Central memory CD8-positive, alpha-beta T cell (primary cell): ENCODE measurements around the gene SIGLEC7.
"Not testable (repeated sequence)": the region's sequence is repeated elsewhere in the genome, so short reads cannot be mapped to it uniquely, and the experiment has no call there.

ENCODE experiments used
- ATAC-seq: fragments of 150-1000 bp; cut with Tn5 transposase; replicated peaks from 2 replicates; pipeline ENCODE4 v1.10.0; 2022; ENCODE audit warnings: mild to moderate bottlenecking, moderate FRiP score, moderate number of reproducible peaks; ENCODE audit not compliant: poor library complexity, severe bottlenecking; ENCODE audit errors: extremely low read depth
- DNase-seq, 2 donors: peaks; one replicate each; pipeline ENCODE4 v3.0.0; 2021; ENCODE audit warnings: low spot score in 2 of 2
- H3K27ac Mint-ChIP-seq: one replicate; pipeline ENCODE4 v1.8.0; 2022; ENCODE audit warnings: low read depth, mild to moderate bottlenecking, moderate library complexity, mixed read lengths
- H3K27me3 Mint-ChIP-seq: one replicate; pipeline ENCODE4 v1.8.0; 2022; ENCODE audit warnings: mixed read lengths
- H3K36me3 Mint-ChIP-seq: one replicate; pipeline ENCODE4 v1.8.0; 2022; ENCODE audit warnings: mild to moderate bottlenecking, moderate library complexity, mixed read lengths; ENCODE audit not compliant: insufficient read depth
- H3K4me1 Mint-ChIP-seq: one replicate; pipeline ENCODE4 v1.8.0; 2022; ENCODE audit warnings: mixed read lengths
- H3K4me3 Mint-ChIP-seq: one replicate; pipeline ENCODE4 v1.8.0; 2022; ENCODE audit warnings: mild to moderate bottlenecking, moderate library complexity, mixed read lengths
- H3K9me3 Mint-ChIP-seq: one replicate; pipeline ENCODE4 v1.8.0; 2022; ENCODE audit warnings: mixed read lengths

Gene SIGLEC7

GRCh38 chr19:51135986-51136762 is 5.9 kb upstream of the SIGLEC7 start:
- DNase-seq, result no peak
- H3K27ac Mint-ChIP-seq, result peak overlapping the region; percentile 95
- H3K27me3 Mint-ChIP-seq, result no peaks in the 10 kb centered on the region
- no peak for ATAC-seq
- H3K4me3 Mint-ChIP-seq, result peak overlapping the region; percentile 63
- peaks cover 1% of the 10 kb centered on the region for H3K36me3 Mint-ChIP-seq
- peaks cover 5% of the 10 kb centered on the region for H3K9me3 Mint-ChIP-seq
- H3K4me1 Mint-ChIP-seq, result peaks cover 70% of the 10 kb centered on the region

GRCh38 chr19:51136851-51137551 is 5.1 kb upstream of the SIGLEC7 start:
- peak overlapping the region; percentile 95 for H3K27ac Mint-ChIP-seq
- H3K4me1 Mint-ChIP-seq, result peaks cover 71% of the 10 kb centered on the region
- no peak for DNase-seq

GRCh38 chr19:51137792-51138425 is 4.2 kb upstream of the SIGLEC7 start:
- ATAC-seq (no peak), DNase-seq (no peak)
- Mint-ChIP-seq H3K27me3 (no peaks in the 10 kb centered on the region), H3K27ac (peak overlapping the region; percentile 95), H3K9me3 (no peaks in the 10 kb centered on the region), H3K36me3 (peaks cover 1% of the 10 kb centered on the region), H3K4me1 (peaks cover 62% of the 10 kb centered on the region), H3K4me3 (peak overlapping the region; percentile 63)

More at GRCh38 chr19:51136851-51137551, 5.1 kb upstream of the SIGLEC7 start:
- Mint-ChIP-seq H3K36me3 (peaks cover 1% of the 10 kb centered on the region), H3K4me3 (peak overlapping the region; percentile 63), H3K27me3 (no peaks in the 10 kb centered on the region), H3K9me3 (peaks cover 2% of the 10 kb centered on the region)
- no peak for ATAC-seq

GRCh38 chr19:51138549-51138979 is 3.5 kb upstream of the SIGLEC7 start:
- ATAC-seq (no peak), DNase-seq (no peak)
- Mint-ChIP-seq H3K4me1 (peaks cover 60% of the 10 kb centered on the region), H3K27ac (peak overlapping the region; percentile 69), H3K36me3 (peaks cover 1% of the 10 kb centered on the region), H3K9me3 (no peaks in the 10 kb centered on the region), H3K27me3 (no peaks in the 10 kb centered on the region), H3K4me3 (no peak overlapping the region)

GRCh38 chr19:51139299-51140014 is 2.6 kb upstream of the SIGLEC7 start:
- Mint-ChIP-seq H3K27ac (peak overlapping the region; percentile 69), H3K27me3 (no peaks in the 10 kb centered on the region), H3K4me3 (no peak overlapping the region), H3K36me3 (peaks cover 1% of the 10 kb centered on the region), H3K9me3 (no peaks in the 10 kb centered on the region), H3K4me1 (peaks cover 59% of the 10 kb centered on the region)
- DNase-seq, result no peak
- no peak for ATAC-seq

- no peaks in the 10 kb centered on the region for H3K9me3 Mint-ChIP-seq
- no peak overlapping the region for H3K27ac Mint-ChIP-seq
These were observed 1.7 kb upstream of the SIGLEC7 start for GRCh38 chr19:51140441-51140840.

GRCh38 chr19:51141181-51141580 is 920 bp upstream of the SIGLEC7 start:
- H3K9me3 Mint-ChIP-seq, result no peaks in the 10 kb centered on the region
- no peak overlapping the region for H3K4me3 Mint-ChIP-seq
- no peak for DNase-seq
- no peaks in the 10 kb centered on the region for H3K27me3 Mint-ChIP-seq
- ATAC-seq, result no peak
- H3K36me3 Mint-ChIP-seq, result peaks cover 1% of the 10 kb centered on the region
- no peak overlapping the region for H3K27ac Mint-ChIP-seq
- H3K4me1 Mint-ChIP-seq, result peaks cover 47% of the 10 kb centered on the region

More at GRCh38 chr19:51140441-51140840, 1.7 kb upstream of the SIGLEC7 start:
- Mint-ChIP-seq H3K36me3 (peaks cover 1% of the 10 kb centered on the region), H3K4me3 (no peak overlapping the region), H3K4me1 (peaks cover 53% of the 10 kb centered on the region), H3K27me3 (no peaks in the 10 kb centered on the region)
- ATAC-seq (no peak), DNase-seq (no peak)

GRCh38 chr19:51142809-51143475 is 841 bp downstream of the SIGLEC7 start:
- not testable (repeated sequence) for H3K27ac Mint-ChIP-seq, H3K4me3 Mint-ChIP-seq, ATAC-seq

GRCh38 chr19:51143486-51143885 is 1.4 kb downstream of the SIGLEC7 start:
- Mint-ChIP-seq H3K36me3 (no peaks in the 10 kb centered on the region), H3K27ac (peak overlapping the region; percentile 44), H3K9me3 (no peaks in the 10 kb centered on the region), H3K27me3 (no peaks in the 10 kb centered on the region), H3K4me3 (no peak overlapping the region), H3K4me1 (peaks cover 42% of the 10 kb centered on the region)
- ATAC-seq (no peak), DNase-seq (no peak)

More at GRCh38 chr19:51142809-51143475, 841 bp downstream of the SIGLEC7 start:
- H3K4me1 Mint-ChIP-seq, result peaks cover 38% of the 10 kb centered on the region
- not testable (repeated sequence) for H3K36me3 Mint-ChIP-seq, H3K9me3 Mint-ChIP-seq, DNase-seq, H3K27me3 Mint-ChIP-seq

GRCh38 chr19:51144482-51145045 is 2.5 kb downstream of the SIGLEC7 start:
- H3K27me3 Mint-ChIP-seq, result no peaks in the 10 kb centered on the region
- no peaks in the 10 kb centered on the region for H3K9me3 Mint-ChIP-seq
- DNase-seq (no peak), ATAC-seq (no peak)
- peak overlapping the region; percentile 53 for H3K27ac Mint-ChIP-seq
- no peaks in the 10 kb centered on the region for H3K36me3 Mint-ChIP-seq
- no peak overlapping the region for H3K4me3 Mint-ChIP-seq
- H3K4me1 Mint-ChIP-seq, result peaks cover 33% of the 10 kb centered on the region

- H3K4me3 Mint-ChIP-seq, result no peak overlapping the region
These were observed 3.9 kb downstream of the SIGLEC7 start for GRCh38 chr19:51145916-51146493.

More at GRCh38 chr19:51145916-51146493, 3.9 kb downstream of the SIGLEC7 start:
- no peak overlapping the region for H3K27ac Mint-ChIP-seq
- peaks cover 34% of the 10 kb centered on the region for H3K4me1 Mint-ChIP-seq
- no peak for DNase-seq
- no peaks in the 10 kb centered on the region for H3K27me3 Mint-ChIP-seq
- H3K36me3 Mint-ChIP-seq, result peaks cover 3% of the 10 kb centered on the region
- no peak for ATAC-seq
- peaks cover 5% of the 10 kb centered on the region for H3K9me3 Mint-ChIP-seq
